GM10847 (cell line): Measurements from ENCODE around the gene TTC5.

ENCODE experiments used
- POLR2A ChIP-seq: IDR thresholded peaks from 2 replicates; pipeline ENCODE4 v1.6.1; 2011; ENCODE audit not compliant: insufficient read length; ENCODE audit errors: extremely low read depth

Gene TTC5

GRCh38 chr14:20329355-20329754, 23.6 kb upstream of the TTC5 start:
- no peak for TF ChIP-seq POLR2A

GRCh38 chr14:20328705-20329104, 23.0 kb upstream of the TTC5 start:
- no peak for TF ChIP-seq POLR2A

- TF ChIP-seq POLR2A = no peak
Measured at GRCh38 chr14:20327005-20327869, 21.5 kb upstream of the TTC5 start.

GRCh38 chr14:20317720-20318119, 12.0 kb upstream of the TTC5 start:
- no peak for TF ChIP-seq POLR2A

GRCh38 chr14:20314026-20314425, 8.3 kb upstream of the TTC5 start:
- no peak for TF ChIP-seq POLR2A

GRCh38 chr14:20306079-20306423, 300 bp upstream of the TTC5 start:
- no peak for TF ChIP-seq POLR2A

GRCh38 chr14:20302042-20302755, 3.6 kb downstream of the TTC5 start:
- no peak for TF ChIP-seq POLR2A

- no peak for TF ChIP-seq POLR2A
Measured at GRCh38 chr14:20295067-20295466, 10.7 kb downstream of the TTC5 start.

GRCh38 chr14:20294636-20295035, 11.1 kb downstream of the TTC5 start:
- TF ChIP-seq POLR2A = no peak

GRCh38 chr14:20278414-20278813, 27.3 kb downstream of the TTC5 start:
- no peak for TF ChIP-seq POLR2A

GRCh38 chr14:20277409-20277808, 28.3 kb downstream of the TTC5 start:
- no peak for TF ChIP-seq POLR2A

- no peak for TF ChIP-seq POLR2A
Measured at GRCh38 chr14:20274062-20274461, 31.7 kb downstream of the TTC5 start.

GRCh38 chr14:20262642-20263128, 43.1 kb downstream of the TTC5 start:
- TF ChIP-seq POLR2A = no peak

- TF ChIP-seq POLR2A = no peak
Measured at GRCh38 chr14:20247646-20248246, 58.0 kb downstream of the TTC5 start.
